ENCODE results near the gene CNDP2.

DNA sequence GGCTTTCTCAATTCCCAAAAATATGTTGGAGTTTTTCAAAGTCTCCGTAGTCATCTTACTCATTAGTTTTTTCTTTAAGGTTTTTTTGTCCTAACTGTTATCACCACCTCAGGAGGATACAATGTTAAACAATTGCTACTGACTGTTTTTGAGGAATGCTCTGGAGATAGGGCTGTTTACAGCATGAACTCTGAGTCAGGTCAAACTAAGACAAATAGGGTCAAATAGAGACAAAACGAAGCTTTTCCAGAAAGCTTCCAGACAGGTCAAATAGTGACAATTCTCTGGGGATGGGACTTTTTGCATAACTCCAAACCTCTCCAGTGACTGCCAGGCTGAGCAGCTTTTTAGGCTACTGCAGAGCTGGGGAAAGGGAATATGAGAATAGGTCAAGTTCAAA, 23.9 kb upstream of the CNDP2 start:
- TF ChIP-seq, protein P1, sequence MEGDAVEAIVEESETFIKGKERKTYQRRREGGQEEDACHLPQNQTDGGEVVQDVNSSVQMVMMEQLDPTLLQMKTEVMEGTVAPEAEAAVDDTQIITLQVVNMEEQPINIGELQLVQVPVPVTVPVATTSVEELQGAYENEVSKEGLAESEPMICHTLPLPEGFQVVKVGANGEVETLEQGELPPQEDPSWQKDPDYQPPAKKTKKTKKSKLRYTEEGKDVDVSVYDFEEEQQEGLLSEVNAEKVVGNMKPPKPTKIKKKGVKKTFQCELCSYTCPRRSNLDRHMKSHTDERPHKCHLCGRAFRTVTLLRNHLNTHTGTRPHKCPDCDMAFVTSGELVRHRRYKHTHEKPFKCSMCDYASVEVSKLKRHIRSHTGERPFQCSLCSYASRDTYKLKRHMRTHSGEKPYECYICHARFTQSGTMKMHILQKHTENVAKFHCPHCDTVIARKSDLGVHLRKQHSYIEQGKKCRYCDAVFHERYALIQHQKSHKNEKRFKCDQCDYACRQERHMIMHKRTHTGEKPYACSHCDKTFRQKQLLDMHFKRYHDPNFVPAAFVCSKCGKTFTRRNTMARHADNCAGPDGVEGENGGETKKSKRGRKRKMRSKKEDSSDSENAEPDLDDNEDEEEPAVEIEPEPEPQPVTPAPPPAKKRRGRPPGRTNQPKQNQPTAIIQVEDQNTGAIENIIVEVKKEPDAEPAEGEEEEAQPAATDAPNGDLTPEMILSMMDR (IDR thresholded peaks at IDR 0.05) = no peak
- TF ChIP-seq POLR2AphosphoS5 (IDR thresholded peaks at IDR 0.05) (no peak), EP300 (IDR thresholded peaks at IDR 0.05) (no peak), POLR2A (IDR thresholded peaks at IDR 0.05) (no peak)
